ENCODE results near the gene GK. TPM values are rescaled to one million over a fixed set of nuclear protein-coding genes. Genes with fewer than 3 reads are reported as not detected.

Gene GK
- total and polyA plus RNA-seq, 8 donors, result 0.58 to 13.2 (median 5.8) TPM; not detected in 1

DNA sequence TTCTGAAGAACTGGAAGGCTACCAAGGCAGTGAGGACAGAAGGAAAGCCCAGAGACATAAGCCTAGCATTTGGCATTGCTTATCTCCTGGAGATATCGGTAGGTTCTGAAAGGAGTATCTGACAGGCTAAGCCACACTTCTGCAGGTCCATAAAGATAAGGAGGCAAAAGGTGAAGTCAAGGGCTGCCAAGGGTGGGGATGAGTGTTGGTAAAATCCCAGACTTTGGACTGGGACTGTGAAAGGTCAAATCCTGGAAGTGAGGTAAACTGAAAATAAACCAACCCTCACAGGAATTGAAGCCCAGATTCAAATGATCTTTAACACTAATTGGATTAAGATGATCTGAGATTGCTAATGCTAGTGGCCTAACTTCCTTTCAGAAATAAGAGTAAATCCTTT lies 27.4 kb downstream of the GK start:
- no peaks in the 10 kb centered on the region for H3K36me3 ChIP-seq
- no peaks in the 10 kb centered on the region for H3K9me3 ChIP-seq
- DNase-seq, result no peak
- intact Hi-C loops (cut with DNase I; ENCODE audit: low total_unique reads), result no loop called here
- H3K27me3 ChIP-seq, result no peaks in the 10 kb centered on the region
- no peak overlapping the region for H3K4me3 ChIP-seq
- H3K4me1 ChIP-seq, result peaks cover 0 to 3% (median 0%) of the 10 kb centered on the region in 4 donors
- H3K27ac ChIP-seq, result no peak overlapping the region
- 24 to 70% (median 44%) methylated on average over 1 of the region's 1 CpG for WGBS, 5 donors
- TF ChIP-seq POLR2AphosphoS5 (IDR thresholded peaks at IDR 0.05) (no peak), EP300 (IDR thresholded peaks at IDR 0.05) (no peak), POLR2A (IDR thresholded peaks at IDR 0.05) (no peak)
- TF ChIP-seq, protein P1, sequence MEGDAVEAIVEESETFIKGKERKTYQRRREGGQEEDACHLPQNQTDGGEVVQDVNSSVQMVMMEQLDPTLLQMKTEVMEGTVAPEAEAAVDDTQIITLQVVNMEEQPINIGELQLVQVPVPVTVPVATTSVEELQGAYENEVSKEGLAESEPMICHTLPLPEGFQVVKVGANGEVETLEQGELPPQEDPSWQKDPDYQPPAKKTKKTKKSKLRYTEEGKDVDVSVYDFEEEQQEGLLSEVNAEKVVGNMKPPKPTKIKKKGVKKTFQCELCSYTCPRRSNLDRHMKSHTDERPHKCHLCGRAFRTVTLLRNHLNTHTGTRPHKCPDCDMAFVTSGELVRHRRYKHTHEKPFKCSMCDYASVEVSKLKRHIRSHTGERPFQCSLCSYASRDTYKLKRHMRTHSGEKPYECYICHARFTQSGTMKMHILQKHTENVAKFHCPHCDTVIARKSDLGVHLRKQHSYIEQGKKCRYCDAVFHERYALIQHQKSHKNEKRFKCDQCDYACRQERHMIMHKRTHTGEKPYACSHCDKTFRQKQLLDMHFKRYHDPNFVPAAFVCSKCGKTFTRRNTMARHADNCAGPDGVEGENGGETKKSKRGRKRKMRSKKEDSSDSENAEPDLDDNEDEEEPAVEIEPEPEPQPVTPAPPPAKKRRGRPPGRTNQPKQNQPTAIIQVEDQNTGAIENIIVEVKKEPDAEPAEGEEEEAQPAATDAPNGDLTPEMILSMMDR (IDR thresholded peaks at IDR 0.05), result no peak

- H3K4me1 ChIP-seq, result no peaks in the 10 kb centered on the region
- no peak overlapping the region for H3K27ac ChIP-seq
- TF ChIP-seq, protein P1 (IDR thresholded peaks at IDR 0.05), result no peak
- no peak for TF ChIP-seq POLR2AphosphoS5 (IDR thresholded peaks at IDR 0.05)
- TF ChIP-seq POLR2A (IDR thresholded peaks at IDR 0.05), result no peak
- no peak for TF ChIP-seq EP300 (IDR thresholded peaks at IDR 0.05)
- H3K4me3 ChIP-seq, result no peak overlapping the region
- 50 to 73% (median 68%) methylated on average over 2 of the region's 2 CpGs for WGBS, 5 donors
- no peaks in the 10 kb centered on the region for H3K9me3 ChIP-seq
- DNase-seq, result no peak
- no peaks in the 10 kb centered on the region for H3K36me3 ChIP-seq
- intact Hi-C loops (cut with DNase I; ENCODE audit: low total_unique reads), result no loop called here
- no peaks in the 10 kb centered on the region for H3K27me3 ChIP-seq
Measured at GRCh38 chrX:30688641-30689040, 35.4 kb downstream of the GK start.

- intact Hi-C loops (cut with DNase I; ENCODE audit: low total_unique reads), result no loop called here
- H3K27me3 ChIP-seq, result no peaks in the 10 kb centered on the region
- DNase-seq, result no peak
- H3K27ac ChIP-seq, result no peak overlapping the region
- no peaks in the 10 kb centered on the region for H3K36me3 ChIP-seq
- TF ChIP-seq, protein P1 (IDR thresholded peaks at IDR 0.05), result no peak
- TF ChIP-seq POLR2A (IDR thresholded peaks at IDR 0.05), result no peak
- no peak for TF ChIP-seq EP300 (IDR thresholded peaks at IDR 0.05)
- TF ChIP-seq POLR2AphosphoS5 (IDR thresholded peaks at IDR 0.05), result no peak
- no peaks in the 10 kb centered on the region for H3K9me3 ChIP-seq
- no peaks in the 10 kb centered on the region for H3K4me1 ChIP-seq
- H3K4me3 ChIP-seq, result no peak overlapping the region
Measured at GRCh38 chrX:30689116-30689515, 35.9 kb downstream of the GK start.

DNA sequence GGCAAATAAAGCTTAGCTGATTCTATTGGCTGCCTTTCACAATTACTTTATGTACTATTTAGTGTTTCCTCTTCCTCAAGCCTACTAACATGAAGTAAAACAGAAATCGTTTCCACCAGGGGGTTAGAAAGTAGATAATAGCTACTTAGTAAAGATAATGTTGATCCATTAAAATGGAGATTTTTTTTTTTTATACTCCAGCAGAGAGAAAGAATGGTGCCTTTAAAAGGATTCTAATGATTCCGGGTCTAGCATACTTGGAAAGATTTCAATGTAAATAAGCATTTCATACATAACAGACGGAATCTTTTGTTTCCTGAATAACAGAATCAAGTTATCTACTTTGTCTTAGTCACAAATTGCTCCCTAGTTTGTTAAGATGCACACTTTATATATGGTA lies 37.1 kb downstream of the GK start:
- H3K36me3 ChIP-seq, result no peaks in the 10 kb centered on the region
- H3K27ac ChIP-seq, result no peak overlapping the region
- no peak for DNase-seq
- 15 to 20% (median 16%) methylated on average over 3 of the region's 3 CpGs for WGBS, 5 donors
- H3K4me1 ChIP-seq, result no peaks in the 10 kb centered on the region
- no peaks in the 10 kb centered on the region for H3K9me3 ChIP-seq
- intact Hi-C loops (cut with DNase I; ENCODE audit: low total_unique reads), result no loop called here
- TF ChIP-seq EP300 (IDR thresholded peaks at IDR 0.05), result no peak
- TF ChIP-seq, protein P1 (IDR thresholded peaks at IDR 0.05), result no peak
- TF ChIP-seq POLR2A (IDR thresholded peaks at IDR 0.05), result no peak
- no peak for TF ChIP-seq POLR2AphosphoS5 (IDR thresholded peaks at IDR 0.05)
- no peaks in the 10 kb centered on the region for H3K27me3 ChIP-seq
- H3K4me3 ChIP-seq, result no peak overlapping the region
